HG03565 (cell line): ENCODE measurements around the gene OOSP4A.
"Not testable (repeated sequence)": the region's sequence is repeated elsewhere in the genome, so short reads cannot be mapped to it uniquely, and the experiment has no call there.

Experiments used
- ATAC-seq: cut with Tn5 transposase; IDR thresholded peaks from one replicate; pipeline ENCODE4 v1.9.1; 2021; ENCODE audit warnings: mild to moderate bottlenecking, moderate library complexity; ENCODE audit not compliant: unreplicated experiment

The OOSP4A gene

DNA sequence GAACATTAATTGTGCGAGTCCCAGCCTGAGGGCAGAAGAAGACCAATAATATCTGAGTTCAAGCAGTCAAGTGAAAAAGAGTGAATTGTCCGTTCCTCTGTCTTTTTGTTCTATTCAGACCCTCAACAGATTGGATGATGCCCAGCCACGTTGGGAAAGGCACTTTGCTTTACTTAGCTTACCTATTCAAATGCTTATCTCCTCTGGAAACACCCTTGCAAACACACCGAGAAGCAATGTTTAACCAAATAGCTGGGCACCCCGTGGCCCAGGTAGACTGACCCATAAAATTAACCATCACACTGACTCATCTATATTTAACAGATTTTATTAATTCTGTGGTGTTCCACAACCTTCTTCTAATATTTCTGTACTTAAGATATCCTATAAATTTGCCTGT, 9.3 kb downstream of the OOSP4A start:
- no peak for ATAC-seq

DNA sequence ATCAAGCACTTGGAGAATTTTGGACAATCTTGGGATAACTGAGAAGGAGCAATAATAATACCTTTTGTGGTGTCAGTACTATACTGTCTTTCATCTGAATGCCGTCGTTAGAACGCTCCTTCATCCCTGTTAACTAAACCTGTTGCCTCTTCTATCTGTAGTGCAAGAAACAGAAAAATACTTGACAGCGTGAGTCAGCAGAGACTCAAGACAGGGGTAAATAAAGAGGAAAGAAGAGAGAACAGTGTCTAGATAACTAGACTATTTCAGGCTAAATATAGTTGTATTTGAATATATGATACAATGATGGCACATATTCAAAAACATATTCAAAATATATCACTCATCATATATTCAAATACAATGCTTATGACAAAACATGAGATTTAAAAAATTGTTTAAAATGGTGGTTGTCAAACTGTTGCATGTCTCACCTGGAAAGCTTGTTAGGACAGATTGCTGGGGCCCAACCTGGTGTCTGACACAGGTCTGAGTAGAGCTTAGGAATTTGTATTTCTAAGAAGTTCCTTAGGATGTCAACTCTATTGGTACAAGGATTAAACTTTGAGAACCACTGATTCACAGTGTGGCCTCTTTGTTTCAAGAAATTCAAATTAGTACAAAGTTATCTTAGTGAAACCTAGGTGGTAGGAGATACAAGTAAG, 17.4 kb downstream of the OOSP4A start:
- no peak for ATAC-seq

DNA sequence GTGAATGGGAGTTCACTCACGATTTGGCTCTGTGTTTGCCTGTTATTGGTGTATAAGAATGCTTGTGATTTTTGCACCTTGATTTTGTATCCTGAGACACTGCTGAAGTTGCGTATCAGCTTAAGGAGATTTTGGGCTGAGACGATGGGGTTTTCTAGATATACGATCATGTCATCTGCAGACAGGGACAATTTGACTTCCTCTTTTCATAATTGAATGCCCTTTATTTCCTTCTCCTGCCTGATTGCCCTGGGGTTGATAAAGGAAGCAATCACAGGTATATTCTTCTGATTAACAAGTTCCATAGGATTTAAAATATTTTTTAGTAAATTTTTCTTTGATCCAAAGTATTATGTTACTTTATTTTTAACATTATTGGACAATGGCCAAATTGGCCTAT, 18.2 kb downstream of the OOSP4A start:
- not testable (repeated sequence) for ATAC-seq

DNA sequence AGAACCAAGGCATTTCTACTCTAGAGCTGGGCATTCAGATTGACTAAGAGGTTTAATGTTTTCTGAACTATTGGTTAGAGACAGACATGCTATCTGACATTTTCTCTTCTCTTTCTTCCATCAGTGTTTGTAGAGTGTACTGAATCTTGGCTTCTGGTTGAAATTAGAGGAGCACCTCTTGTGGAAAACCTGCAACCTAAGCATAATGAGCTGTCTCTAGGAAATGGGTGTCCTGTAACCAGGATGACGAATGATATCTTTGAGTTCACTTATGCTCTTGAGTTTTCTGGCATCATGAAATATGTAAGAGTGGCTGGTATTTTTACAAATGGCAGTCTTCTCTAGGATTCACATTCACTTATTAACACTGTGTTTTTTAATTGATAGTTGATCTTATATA, 19.4 kb downstream of the OOSP4A start:
- ATAC-seq: no peak

DNA sequence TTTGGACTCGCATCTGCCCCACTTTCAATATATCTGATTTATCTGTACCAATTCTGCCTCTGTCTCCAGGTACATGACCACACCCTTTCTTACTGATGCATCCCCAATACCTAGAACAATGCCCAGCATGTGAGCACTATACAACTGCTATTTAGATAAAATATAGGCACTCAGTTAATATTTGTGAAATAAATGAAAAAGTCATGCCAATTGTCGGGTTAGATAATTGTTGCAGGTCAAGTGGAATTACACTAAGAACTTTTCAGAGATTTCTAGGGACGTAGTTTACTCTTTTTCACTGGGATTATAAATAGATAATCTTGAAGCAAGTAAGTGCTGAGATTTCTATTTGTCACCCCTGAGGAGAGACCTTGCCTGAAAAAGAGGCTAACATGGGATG, 20.5 kb downstream of the OOSP4A start:
- no peak for ATAC-seq

DNA sequence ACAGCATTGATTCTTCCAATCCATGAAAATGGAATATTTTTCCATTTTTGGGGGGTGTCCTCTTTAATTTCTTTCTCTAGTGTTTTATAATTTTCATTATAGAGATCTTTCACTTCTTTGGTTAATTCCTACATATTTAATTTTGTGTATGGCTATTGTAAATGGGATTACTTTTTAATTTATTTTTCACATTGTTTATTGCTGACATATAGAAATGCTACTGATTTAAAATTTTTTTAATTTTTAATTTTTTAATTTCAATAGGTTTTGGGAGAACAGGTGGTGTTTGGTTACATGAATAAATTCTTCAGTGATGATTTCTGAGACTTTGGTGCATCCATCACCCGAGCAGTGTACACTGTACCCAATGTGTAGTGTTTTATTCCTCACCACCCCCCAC, 26.6 kb downstream of the OOSP4A start:
- ATAC-seq: no peak

DNA sequence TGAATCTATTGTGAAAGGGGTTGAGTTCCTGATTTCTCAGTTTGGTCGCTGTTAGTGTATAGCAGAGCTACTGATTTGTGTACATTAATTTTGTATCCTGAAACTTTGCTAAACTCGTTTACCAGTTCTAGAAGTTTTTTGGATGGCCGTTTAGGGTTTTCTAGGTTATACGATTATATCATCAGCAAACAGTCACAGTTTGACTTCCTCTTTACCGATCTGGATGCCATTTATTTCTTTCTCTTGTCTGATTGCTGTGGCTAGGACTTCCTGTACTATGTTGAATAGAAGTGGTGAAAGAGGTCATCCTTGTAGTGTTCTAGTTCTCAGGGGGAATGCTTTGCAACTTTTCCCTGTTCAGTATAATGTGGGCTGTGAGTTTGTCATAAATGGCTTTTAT, 28.6 kb downstream of the OOSP4A start:
- no peak for ATAC-seq

DNA sequence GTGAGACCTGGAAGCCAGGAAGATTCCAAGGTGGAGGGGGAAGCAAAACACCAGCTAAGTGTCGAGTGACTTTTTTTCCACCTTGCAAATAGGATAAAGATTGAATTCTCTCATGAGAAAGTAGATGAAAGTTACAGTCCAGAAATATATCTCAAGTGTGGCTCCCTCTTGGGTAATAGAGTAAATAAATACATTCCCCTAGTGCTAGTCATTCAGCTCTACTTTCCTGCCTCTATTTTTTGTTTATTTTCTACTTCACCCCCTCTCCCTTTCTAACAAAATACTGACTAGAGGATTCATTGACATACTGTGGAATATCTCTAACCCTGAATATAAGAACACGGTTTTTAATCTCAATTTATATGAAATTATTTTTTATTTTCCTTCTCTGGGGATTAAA, 34.0 kb downstream of the OOSP4A start:
- ATAC-seq: no peak

DNA sequence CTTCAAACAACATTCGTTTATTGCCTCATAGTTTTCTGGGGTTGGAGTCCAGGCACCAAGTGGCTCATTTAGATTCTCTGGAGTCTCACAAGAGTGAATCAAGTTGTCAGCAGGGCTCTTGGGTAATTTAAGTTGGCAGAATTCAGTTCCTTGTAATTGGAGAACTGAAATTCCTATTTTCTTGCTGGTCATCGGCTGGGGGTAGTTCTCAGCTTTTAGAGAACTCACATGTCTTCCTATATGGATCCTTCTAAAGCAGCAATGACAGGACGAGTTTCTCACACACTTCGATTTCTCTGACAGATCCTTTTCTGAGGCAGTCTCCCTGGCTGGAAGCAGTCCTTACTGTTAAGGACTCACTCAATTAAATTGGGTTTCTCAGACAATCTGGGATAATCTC, 35.9 kb downstream of the OOSP4A start:
- no peak for ATAC-seq

DNA sequence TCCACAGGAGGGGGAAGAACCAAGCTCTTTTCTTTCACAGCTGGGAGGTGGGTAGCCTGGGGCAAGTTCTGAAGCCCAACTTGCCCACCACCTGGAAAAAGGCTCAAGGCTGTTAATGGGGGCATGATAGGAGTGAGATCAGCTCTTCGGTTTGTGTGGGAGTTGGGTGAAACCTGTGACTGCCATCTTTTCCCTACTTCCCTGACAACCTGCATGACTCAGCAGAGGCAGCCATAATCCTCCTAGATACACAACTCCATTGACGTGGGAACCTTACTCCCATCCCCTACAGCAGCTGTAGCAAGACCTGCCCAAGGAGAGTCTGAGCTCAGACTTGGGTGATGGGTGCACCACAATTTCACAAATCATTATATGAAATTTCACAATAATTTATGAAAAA, 39.9 kb downstream of the OOSP4A start:
- ATAC-seq: no peak

DNA sequence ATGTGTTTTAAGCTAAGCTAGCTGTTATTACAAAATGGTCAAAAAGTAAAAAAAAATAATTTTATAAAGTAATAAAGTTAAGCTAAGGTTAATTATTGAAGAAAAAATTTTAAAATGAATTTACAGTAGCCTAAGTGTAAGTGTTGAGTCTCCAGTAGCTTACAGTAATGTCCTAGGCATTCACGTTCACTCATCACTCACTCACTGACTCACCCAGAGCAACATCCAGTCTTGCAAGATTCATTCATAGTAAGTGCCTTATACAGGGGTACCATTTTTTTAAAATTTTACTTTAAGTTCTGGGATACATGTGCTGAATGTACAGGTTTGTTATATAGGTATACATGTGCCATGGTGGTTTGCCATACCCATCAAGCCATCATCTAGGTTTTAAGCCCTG, 41.5 kb downstream of the OOSP4A start:
- ATAC-seq: no peak

DNA sequence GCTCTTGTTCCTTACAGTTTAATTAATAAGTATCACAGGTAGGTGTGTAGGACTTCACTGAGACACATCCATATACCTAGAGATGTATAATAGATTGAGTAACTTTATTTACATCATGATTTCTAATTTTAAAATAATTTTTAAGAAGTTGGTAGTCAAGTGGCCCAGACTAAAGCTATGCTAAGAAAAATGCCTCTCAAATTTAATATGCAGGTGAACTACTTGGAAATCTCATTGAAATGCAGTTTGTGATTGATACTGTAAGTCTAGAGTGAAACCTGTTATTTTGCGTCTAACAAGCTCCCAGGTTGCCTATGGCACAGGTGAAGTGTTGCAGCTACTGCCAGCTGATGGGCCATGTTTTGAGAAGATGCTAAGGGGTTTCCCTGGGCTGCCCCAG, 53.0 kb downstream of the OOSP4A start, which contains the start of gene OOSP4B:
OOSP4B (plus strand) TSS at position 301 of the 400 bp plus-strand sequence.
- ATAC-seq: no peak

DNA sequence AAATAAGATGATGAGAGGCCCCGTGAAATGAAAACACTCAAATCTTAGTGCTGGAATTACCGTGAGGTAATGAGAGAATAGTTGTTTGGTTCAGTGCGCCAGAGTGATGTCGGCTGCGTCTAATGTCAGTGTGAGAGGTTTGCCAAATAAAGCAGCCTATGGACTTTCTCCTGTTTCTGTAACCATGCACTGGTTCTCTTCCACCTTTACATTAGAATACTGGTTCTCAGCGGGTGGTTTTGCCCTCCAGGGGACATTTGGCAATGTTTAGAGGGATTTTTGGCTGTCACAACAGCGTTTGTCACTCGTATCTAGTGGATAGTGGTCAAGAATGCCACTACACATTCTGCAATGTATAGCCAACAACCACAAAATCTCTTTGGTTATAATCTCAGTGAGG, 54.2 kb downstream of the OOSP4A start:
- no peak for ATAC-seq
